GM12865 (cell line): ENCODE measurements around the gene ZFHX3.

Experiments
- DNase-seq: peaks from one replicate; pipeline ENCODE4 v3.0.0; 2010; ENCODE audit warnings: low read depth
- H3K4me3 ChIP-seq: 2 replicates; pipeline ENCODE4 v1.5.1; 2011; ENCODE audit warnings: mild to moderate bottlenecking, low read depth, low read length, control low read depth
- TF ChIP-seq, protein P1 (sequence below): IDR thresholded peaks from 2 replicates; pipeline ENCODE4 v1.5.1; 2011; ENCODE audit warnings: low read length, control low read depth, low read depth, inconsistent platforms; ENCODE audit not compliant: insufficient read depth; ENCODE audit errors: missing control alignments

The ZFHX3 gene, protein sequence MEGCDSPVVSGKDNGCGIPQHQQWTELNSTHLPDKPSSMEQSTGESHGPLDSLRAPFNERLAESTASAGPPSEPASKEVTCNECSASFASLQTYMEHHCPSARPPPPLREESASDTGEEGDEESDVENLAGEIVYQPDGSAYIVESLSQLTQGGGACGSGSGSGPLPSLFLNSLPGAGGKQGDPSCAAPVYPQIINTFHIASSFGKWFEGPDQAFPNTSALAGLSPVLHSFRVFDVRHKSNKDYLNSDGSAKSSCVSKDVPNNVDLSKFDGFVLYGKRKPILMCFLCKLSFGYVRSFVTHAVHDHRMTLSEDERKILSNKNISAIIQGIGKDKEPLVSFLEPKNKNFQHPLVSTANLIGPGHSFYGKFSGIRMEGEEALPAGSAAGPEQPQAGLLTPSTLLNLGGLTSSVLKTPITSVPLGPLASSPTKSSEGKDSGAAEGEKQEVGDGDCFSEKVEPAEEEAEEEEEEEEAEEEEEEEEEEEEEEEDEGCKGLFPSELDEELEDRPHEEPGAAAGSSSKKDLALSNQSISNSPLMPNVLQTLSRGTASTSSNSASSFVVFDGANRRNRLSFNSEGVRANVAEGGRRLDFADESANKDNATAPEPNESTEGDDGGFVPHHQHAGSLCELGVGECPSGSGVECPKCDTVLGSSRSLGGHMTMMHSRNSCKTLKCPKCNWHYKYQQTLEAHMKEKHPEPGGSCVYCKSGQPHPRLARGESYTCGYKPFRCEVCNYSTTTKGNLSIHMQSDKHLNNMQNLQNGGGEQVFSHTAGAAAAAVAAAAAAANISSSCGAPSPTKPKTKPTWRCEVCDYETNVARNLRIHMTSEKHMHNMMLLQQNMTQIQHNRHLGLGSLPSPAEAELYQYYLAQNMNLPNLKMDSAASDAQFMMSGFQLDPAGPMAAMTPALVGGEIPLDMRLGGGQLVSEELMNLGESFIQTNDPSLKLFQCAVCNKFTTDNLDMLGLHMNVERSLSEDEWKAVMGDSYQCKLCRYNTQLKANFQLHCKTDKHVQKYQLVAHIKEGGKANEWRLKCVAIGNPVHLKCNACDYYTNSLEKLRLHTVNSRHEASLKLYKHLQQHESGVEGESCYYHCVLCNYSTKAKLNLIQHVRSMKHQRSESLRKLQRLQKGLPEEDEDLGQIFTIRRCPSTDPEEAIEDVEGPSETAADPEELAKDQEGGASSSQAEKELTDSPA (N-terminal part only)

DNA sequence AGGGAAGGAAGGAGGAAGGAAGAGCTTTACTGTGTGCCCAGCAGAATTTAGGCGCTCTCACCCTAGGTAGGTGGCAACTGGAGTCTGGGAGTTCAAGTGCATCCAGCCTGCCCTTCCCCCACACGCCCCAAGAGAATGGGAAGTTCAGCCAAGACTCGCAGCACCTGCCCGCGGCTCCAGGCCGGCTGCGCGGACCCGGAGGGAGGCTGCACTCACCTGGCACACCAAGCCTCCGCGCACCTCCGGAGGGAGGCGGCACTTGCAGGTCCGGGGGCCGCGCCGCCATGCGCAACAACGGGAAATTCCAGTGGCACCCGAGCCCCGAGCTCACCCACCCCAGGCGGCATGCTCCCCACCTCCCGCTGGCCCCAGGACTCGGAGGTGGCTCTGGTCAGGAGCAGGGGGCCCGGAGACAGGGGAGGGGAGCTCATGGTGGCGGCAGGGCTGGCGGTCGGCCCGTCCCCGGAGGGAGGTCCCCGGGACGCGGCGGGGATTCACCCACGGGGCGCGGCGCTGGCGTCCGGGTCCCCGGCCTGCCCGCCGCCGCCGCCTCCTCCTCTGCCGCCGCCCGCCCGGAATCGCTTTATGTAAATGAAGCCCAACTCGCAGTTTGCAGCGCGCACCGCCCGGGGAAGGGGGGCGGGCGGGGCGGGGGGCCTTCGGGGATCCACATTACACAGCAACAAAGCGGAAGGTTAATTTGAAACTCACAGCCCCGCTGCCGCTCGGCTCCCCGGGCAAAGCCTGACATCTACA is at the start of gene ZFHX3:
ZFHX3 (minus strand) TSS at position 593 of the 756 bp plus-strand sequence. CDS start 87,983 bp downstream, outside the sequence.
- TF ChIP-seq, protein P1, sequence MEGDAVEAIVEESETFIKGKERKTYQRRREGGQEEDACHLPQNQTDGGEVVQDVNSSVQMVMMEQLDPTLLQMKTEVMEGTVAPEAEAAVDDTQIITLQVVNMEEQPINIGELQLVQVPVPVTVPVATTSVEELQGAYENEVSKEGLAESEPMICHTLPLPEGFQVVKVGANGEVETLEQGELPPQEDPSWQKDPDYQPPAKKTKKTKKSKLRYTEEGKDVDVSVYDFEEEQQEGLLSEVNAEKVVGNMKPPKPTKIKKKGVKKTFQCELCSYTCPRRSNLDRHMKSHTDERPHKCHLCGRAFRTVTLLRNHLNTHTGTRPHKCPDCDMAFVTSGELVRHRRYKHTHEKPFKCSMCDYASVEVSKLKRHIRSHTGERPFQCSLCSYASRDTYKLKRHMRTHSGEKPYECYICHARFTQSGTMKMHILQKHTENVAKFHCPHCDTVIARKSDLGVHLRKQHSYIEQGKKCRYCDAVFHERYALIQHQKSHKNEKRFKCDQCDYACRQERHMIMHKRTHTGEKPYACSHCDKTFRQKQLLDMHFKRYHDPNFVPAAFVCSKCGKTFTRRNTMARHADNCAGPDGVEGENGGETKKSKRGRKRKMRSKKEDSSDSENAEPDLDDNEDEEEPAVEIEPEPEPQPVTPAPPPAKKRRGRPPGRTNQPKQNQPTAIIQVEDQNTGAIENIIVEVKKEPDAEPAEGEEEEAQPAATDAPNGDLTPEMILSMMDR: peak; percentile 28
- peak; percentile 82 for DNase-seq
- peak within 1 kb of the TSS; percentile 77 for H3K4me3 ChIP-seq

DNA sequence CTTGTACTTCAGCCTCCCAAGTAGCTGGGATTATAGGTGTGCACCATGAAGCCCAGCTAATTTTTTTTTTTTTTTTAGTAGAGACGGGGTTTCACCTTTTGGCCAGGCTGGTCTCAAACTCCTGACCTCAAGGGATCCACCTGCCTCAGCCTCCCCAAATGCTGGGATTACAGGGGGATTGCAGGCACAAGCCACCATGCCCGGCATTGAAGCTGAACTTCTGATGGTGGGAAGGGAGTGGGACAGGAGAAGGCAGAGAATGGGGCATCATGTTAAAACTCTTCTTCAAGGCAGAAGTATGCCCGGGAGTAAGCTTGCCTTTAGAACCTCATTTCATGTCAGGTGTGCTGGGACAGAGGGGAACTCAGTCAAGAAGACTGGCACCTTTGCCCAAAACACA is 48.6 kb upstream of the ZFHX3 start:
- TF ChIP-seq, protein P1: no peak
- DNase-seq: no peak
- no peak overlapping the region for H3K4me3 ChIP-seq

DNA sequence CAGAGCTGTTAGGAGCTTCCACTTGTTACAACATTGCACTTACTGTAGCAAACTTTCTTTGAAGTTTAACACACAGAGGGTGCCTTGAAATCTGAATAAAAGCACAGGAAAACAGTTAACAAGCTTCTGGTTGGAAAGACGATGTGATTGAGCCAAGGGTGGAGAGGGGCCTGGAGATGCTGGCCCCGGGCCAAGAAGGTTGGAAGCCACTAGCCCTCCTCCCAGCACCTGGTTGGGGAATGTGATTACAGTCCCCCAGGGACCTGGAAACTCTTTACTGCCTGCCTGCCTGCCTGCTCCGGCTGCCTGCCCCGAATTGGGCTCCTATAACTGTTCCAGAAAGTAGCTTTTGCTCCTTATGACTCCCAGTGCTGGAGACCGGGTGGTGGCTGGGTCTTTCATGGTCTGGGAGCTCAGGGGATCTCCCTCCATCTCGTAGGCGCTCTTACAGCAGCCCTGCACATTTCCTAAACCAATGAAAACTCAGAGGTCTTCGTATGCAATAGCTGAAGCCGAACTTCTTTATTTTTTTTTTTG is 48.0 kb upstream of the ZFHX3 start:
- no peak for DNase-seq
- no peak overlapping the region for H3K4me3 ChIP-seq
- TF ChIP-seq, protein P1: no peak

DNA sequence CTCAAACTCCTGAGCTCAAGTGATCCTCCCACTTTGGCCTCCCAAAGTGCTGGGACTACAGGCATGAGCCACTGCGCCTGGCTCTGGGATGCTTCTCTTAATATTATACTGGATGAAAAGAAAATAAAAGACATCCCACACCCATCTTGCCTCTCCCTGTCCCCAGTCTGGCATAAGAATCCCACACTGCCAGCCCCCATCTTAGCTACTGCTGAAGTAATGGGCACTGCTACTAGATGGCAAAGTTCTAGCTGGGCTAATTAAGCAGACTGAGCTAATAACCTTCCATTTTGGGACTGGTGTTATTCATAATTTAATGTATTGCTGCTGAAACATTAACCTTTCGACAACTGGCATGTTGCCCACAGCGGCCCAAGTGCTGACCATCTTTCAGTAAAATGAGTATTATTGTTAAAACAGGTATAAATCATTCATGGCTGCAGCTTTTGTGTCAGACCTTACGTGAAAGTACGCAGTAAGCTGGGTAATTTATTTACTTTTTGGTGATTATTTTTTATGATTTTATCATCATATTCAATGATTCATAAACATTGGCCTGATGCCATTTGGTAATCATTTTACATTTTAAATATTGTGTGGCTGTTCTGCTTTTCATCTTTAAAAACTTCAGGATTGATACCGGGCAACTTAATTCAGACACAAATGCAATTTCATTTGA is 47.4 kb upstream of the ZFHX3 start:
- H3K4me3 ChIP-seq: no peak overlapping the region
- no peak for DNase-seq
- TF ChIP-seq, protein P1: no peak

DNA sequence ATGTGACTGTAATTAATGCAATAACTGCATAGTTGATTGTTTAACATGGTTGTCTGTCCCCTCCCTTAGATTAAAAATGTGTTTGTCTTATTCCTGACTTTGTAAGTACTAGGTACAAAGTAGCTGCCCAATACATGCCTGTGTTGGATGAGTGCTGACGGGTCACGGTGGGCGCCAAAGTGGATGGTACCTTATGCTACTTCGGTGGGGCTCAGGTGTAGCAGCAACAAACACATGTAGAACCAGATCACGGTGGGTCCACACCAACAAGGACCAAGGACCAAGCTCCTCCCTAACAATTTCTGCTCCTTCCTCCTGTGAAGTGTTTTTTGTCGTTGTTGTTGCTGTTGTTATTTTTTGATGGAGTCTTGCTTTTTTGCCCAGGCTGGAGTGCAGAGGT is 46.4 kb upstream of the ZFHX3 start:
- TF ChIP-seq, protein P1: no peak
- DNase-seq: no peak
- H3K4me3 ChIP-seq: no peak overlapping the region
